NT2/D1 (cell line): ENCODE results near the gene KRTAP6-1.

ENCODE experiments used
- DNase-seq: peaks from one replicate; pipeline ENCODE4 v3.0.0-alpha.2; 2011; ENCODE audit warnings: low read depth, low spot score
- H3K27me3 ChIP-seq: 2 replicates; pipeline ENCODE4 v1.6.0; 2011; ENCODE audit warnings: mild to moderate bottlenecking; ENCODE audit not compliant: insufficient read length, insufficient read depth
- H3K36me3 ChIP-seq: 2 replicates; pipeline ENCODE4 v1.6.1; 2011; ENCODE audit warnings: mild to moderate bottlenecking, low read length, mixed read lengths; ENCODE audit not compliant: insufficient read depth, insufficient read length
- H3K4me1 ChIP-seq: 2 replicates; pipeline ENCODE4 v1.5.1; 2011; ENCODE audit not compliant: insufficient read depth, insufficient read length
- H3K4me3 ChIP-seq: 2 replicates; pipeline ENCODE4 v1.5.1; 2011; ENCODE audit warnings: low read depth; ENCODE audit not compliant: insufficient read length
- H3K9ac ChIP-seq: 2 replicates; pipeline ENCODE4 v1.6.0; 2011; ENCODE audit warnings: low read depth; ENCODE audit not compliant: insufficient read length
- H3K9me3 ChIP-seq: 2 replicates; pipeline ENCODE4 v1.5.1; 2011; ENCODE audit warnings: mild to moderate bottlenecking, low read length; ENCODE audit not compliant: insufficient read depth
- SUZ12 ChIP-seq: IDR thresholded peaks from 2 replicates; pipeline ENCODE4 v1.6.1; 2011; ENCODE audit not compliant: insufficient read length, insufficient read depth; ENCODE audit errors: extremely low read depth
- YY1 ChIP-seq: IDR thresholded peaks from 2 replicates; pipeline ENCODE4 v1.6.1; 2011; ENCODE audit not compliant: insufficient read length, insufficient read depth
- ZNF274 ChIP-seq: IDR thresholded peaks from 2 replicates; pipeline ENCODE4 v1.6.1; 2011; ENCODE audit warnings: mild to moderate bottlenecking, low read depth, low read length

KRTAP6-1 gene

DNA sequence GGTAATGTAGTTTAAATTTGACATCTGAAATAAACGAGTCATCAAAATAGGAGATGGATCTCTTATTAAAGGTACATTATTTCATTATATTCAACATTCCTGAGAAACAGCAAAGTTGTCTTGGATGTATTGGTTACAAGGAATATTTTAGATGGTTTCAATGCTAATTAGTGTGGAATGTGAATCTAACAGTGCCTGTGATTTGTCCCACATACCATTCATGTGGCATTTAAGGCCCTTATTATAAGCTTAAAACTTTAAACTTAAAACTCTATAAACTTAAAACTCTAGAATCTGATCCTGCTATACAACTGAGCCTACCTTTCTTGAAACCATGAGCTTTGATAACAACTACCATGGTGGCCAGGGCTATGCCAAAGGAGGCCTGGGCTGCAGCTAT is 12.9 kb downstream of the KRTAP6-1 start, which contains the start of gene KRTAP22-1:
Gene KRTAP22-1, plus strand, starts transcription at position 301 of the 400 bp plus-strand sequence.
- H3K9me3 ChIP-seq, result no peaks in the 10 kb centered on the region

DNA sequence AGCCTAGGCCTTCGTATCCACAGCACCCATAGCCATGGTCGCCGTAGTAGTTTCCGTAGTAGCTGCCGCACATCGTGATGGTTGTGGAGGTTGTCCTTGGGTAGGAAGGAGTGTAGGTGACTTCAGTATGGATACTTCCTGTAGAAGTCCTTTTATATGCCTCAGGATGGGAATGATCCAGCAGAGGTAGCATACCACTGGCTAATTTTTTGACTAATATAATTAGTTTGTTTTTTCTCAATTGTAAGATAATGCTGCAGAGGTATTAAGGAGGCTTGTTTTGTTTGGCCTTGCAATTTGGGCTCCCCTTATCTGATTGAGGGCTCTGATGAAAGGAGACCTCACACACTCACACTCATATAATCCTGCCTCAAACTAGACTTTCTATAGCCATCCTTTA is 14.9 kb downstream of the KRTAP6-1 start, which contains the start of gene KRTAP6-2:
Gene KRTAP6-2, minus strand, starts transcription at position 101 of the 400 bp plus-strand sequence. Its CDS starts 28 bp downstream, at position 73.
- TF ChIP-seq ZNF274 (no peak), SUZ12 (no peak), YY1 (no peak)
- H3K27me3 ChIP-seq, result no peaks in the 10 kb centered on the region

More for the DNA sequence above, 12.9 kb downstream of the KRTAP6-1 start, which contains the start of gene KRTAP22-1:
- TF ChIP-seq ZNF274 (no peak), YY1 (no peak), SUZ12 (no peak)
- Histone ChIP-seq H3K9ac (no peak within 1 kb of the TSS), H3K36me3 (no peaks in the 10 kb centered on the region), H3K4me1 (no peaks in the 10 kb centered on the region), H3K4me3 (no peak within 1 kb of the TSS), H3K27me3 (no peaks in the 10 kb centered on the region)
- no peak for DNase-seq

GRCh38 chr21:30592140-30592539 is 21.6 kb downstream of the KRTAP6-1 start, which contains the start of gene KRTAP6-3:
Gene KRTAP6-3, plus strand, starts transcription at chr21:30592440. Its CDS starts 6 bp downstream, at chr21:30592446.
- Histone ChIP-seq H3K4me1 (no peaks in the 10 kb centered on the region), H3K36me3 (no peaks in the 10 kb centered on the region), H3K9ac (no peak within 1 kb of the TSS), H3K4me3 (no peak within 1 kb of the TSS), H3K27me3 (no peaks in the 10 kb centered on the region), H3K9me3 (no peaks in the 10 kb centered on the region)
- no peak for DNase-seq
- TF ChIP-seq YY1 (no peak), SUZ12 (no peak), ZNF274 (no peak)

More for the DNA sequence above, 14.9 kb downstream of the KRTAP6-1 start, which contains the start of gene KRTAP6-2:
- Histone ChIP-seq H3K4me3 (no peak within 1 kb of the TSS), H3K9me3 (no peaks in the 10 kb centered on the region), H3K36me3 (no peaks in the 10 kb centered on the region), H3K9ac (no peak within 1 kb of the TSS), H3K4me1 (no peaks in the 10 kb centered on the region)
- DNase-seq, result no peak

DNA sequence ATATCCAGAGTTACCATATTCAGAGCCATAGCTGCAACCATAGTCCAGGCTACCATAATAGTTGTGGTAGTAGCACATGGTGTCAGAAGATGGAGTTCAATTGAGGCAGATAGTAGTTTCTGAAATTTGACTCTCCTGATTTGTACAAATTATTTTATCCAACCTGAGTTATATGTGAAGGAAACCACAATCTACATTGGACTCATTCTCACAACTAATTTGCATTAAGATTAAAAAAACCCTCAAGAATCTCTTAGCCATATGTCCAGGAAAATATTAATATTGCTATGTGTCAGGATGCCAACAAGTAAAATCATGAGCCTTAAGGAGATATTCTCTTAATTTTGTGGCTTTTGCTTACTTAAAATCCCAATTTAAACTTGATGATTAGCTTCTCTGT is 23.4 kb downstream of the KRTAP6-1 start, which contains the start of gene KRTAP22-2:
Gene KRTAP22-2, minus strand, starts transcription at position 101 of the 400 bp plus-strand sequence.
- Histone ChIP-seq H3K9me3 (no peaks in the 10 kb centered on the region), H3K9ac (no peak within 1 kb of the TSS), H3K4me3 (no peak within 1 kb of the TSS), H3K36me3 (no peaks in the 10 kb centered on the region), H3K27me3 (no peaks in the 10 kb centered on the region), H3K4me1 (no peaks in the 10 kb centered on the region)
- no peak for TF ChIP-seq YY1
- no peak for TF ChIP-seq ZNF274
- TF ChIP-seq SUZ12, result no peak
- no peak for DNase-seq

GRCh38 chr21:30582870-30583269 is 30.9 kb downstream of the KRTAP6-1 start:
- H3K4me3 ChIP-seq, result no peak overlapping the region
- H3K36me3 ChIP-seq, result no peaks in the 10 kb centered on the region
- DNase-seq, result no peak
- TF ChIP-seq YY1 (no peak), SUZ12 (no peak), ZNF274 (no peak)
- no peak overlapping the region for H3K9ac ChIP-seq
- no peaks in the 10 kb centered on the region for H3K4me1 ChIP-seq
- no peaks in the 10 kb centered on the region for H3K27me3 ChIP-seq
- no peaks in the 10 kb centered on the region for H3K9me3 ChIP-seq

GRCh38 chr21:30580132-30580531 is 33.6 kb downstream of the KRTAP6-1 start:
- Histone ChIP-seq H3K36me3 (no peaks in the 10 kb centered on the region), H3K9ac (no peak overlapping the region), H3K4me3 (no peak overlapping the region), H3K27me3 (no peaks in the 10 kb centered on the region), H3K4me1 (no peaks in the 10 kb centered on the region), H3K9me3 (no peaks in the 10 kb centered on the region)
- DNase-seq, result no peak
- TF ChIP-seq SUZ12 (no peak), YY1 (no peak), ZNF274 (no peak)

DNA sequence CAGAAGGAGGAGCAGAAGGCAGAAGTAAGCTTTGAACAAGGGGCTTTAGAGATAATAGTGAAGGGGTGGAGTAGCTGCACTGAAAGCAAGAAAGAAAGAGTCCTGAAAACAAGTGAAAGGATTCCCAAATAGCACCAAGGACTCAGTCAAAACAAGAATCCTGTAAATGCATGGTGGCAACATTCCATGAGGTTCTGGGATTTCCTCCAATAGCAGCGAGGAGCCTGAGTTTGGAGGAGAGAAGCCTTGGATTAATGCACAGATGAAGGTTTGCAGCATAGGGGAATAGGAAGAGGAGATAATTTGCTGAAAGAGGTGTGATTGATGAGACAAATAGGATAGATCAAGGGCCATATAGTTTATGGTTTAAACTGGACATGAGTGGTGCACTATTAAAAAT is 34.4 kb downstream of the KRTAP6-1 start:
- peak; percentile 16 for DNase-seq
- Histone ChIP-seq H3K9me3 (no peaks in the 10 kb centered on the region), H3K9ac (no peak overlapping the region), H3K27me3 (no peaks in the 10 kb centered on the region), H3K4me3 (no peak overlapping the region), H3K4me1 (no peaks in the 10 kb centered on the region), H3K36me3 (no peaks in the 10 kb centered on the region)
- TF ChIP-seq SUZ12 (no peak), YY1 (no peak), ZNF274 (no peak)
